CD4-positive, alpha-beta T cell (primary cell): ENCODE data around the gene PLCD1. TPM values are rescaled to one million over a fixed set of nuclear protein-coding genes. Genes with fewer than 3 reads are reported as not detected.
"Not testable (repeated sequence)": the region's sequence is repeated elsewhere in the genome, so short reads cannot be mapped to it uniquely, and the experiment has no call there.

Source experiments
- ATAC-seq: fragments of 200-7000 bp; cut with Tn5 transposase; one replicate; pipeline ENCODE4 v1.10.0; 2022; ENCODE audit warnings: mild to moderate bottlenecking; ENCODE audit not compliant: poor library complexity
- CTCF ChIA-PET: fragments of 350-600 bp; sonication (Branson Sonifier 250); formaldehyde crosslinking; loops from one replicate; lab custom pipeline; 2021; ENCODE audit warnings: antibody characterized with exemption, inconsistent platforms; lab: Charles Lee
- POLR2A ChIA-PET: fragments of 350-600 bp; sonication (Branson Sonifier 250); formaldehyde crosslinking; loops from one replicate; lab custom pipeline; 2021; ENCODE audit warnings: antibody characterized with exemption, inconsistent platforms; lab: Charles Lee
- DNase-seq, 14 experiments: peaks; one replicate each; pipeline ENCODE4 v3.0.0-alpha.2; 2013 to 2020; ENCODE audit warnings: mixed read lengths in 2 of 14
- H3K27ac ChIP-seq, 2 donors: one replicate each; pipeline versions ENCODE4 v1.5.1 to v1.7.0; 2013; ENCODE audit warnings: low read length in 2 of 2, low read depth in 1 of 2, mild to moderate bottlenecking in 1 of 2
- H3K27me3 ChIP-seq, 2 experiments: 1 replicate in 1 of 2; 2 replicates in 1 of 2; pipeline versions ENCODE4 v1.6.1 to v1.7.0; 2013; ENCODE audit warnings: low read length in 2 of 2, control low read depth in 1 of 2, mild to moderate bottlenecking in 1 of 2, moderate library complexity in 1 of 2; ENCODE audit not compliant: insufficient read depth in 2 of 2, control insufficient read depth in 1 of 2
- H3K36me3 ChIP-seq: one replicate; pipeline ENCODE4 v1.6.1; 2013; ENCODE audit warnings: low read length, control low read depth; ENCODE audit not compliant: insufficient read depth
- H3K4me1 ChIP-seq: one replicate; pipeline ENCODE4 v1.6.1; 2013; ENCODE audit warnings: low read length, control low read depth; ENCODE audit not compliant: insufficient read depth
- H3K4me3 ChIP-seq: one replicate; pipeline ENCODE4 v1.5.1; 2013; ENCODE audit warnings: mild to moderate bottlenecking, low read length, moderate library complexity
- H3K9me3 ChIP-seq, 2 experiments: 1 replicate in 1 of 2; 2 replicates in 1 of 2; pipeline versions ENCODE4 v1.6.1 to v1.7.0; 2013; ENCODE audit warnings: low read length in 2 of 2, mild to moderate bottlenecking in 2 of 2, control low read depth in 1 of 2, moderate library complexity in 1 of 2; ENCODE audit not compliant: control insufficient read depth in 1 of 2, insufficient read depth in 1 of 2
- H3K27ac Mint-ChIP-seq: one replicate; pipeline ENCODE4 v1.8.0; 2020; ENCODE audit warnings: mixed read lengths
- H3K27me3 Mint-ChIP-seq: one replicate; pipeline ENCODE4 v1.8.0; 2021; ENCODE audit warnings: mixed read lengths
- H3K36me3 Mint-ChIP-seq: one replicate; pipeline ENCODE4 v1.8.0; 2021; ENCODE audit warnings: low read depth, mixed read lengths
- H3K4me1 Mint-ChIP-seq: one replicate; pipeline ENCODE4 v1.8.0; 2021; ENCODE audit warnings: low read depth, mixed read lengths
- H3K4me3 Mint-ChIP-seq: one replicate; pipeline ENCODE4 v1.8.0; 2020; ENCODE audit warnings: mild to moderate bottlenecking, mixed read lengths
- H3K9me3 Mint-ChIP-seq: one replicate; pipeline ENCODE4 v1.8.0; 2020; ENCODE audit warnings: mixed read lengths
- intact Hi-C, 2 experiments: fragments of 100-400 bp; cut with DNase I in 1 of 2; cut with micrococcal nuclease in 1 of 2; formaldehyde crosslinking; loops; one replicate each; pipeline versions ENCODE4 v1.15.1 to v1.9.0; 2023 to 2025; cut with DNase I, micrococcal nuclease
- total RNA-seq, 174 experiments: library from RNA in 2 of 174; stranded (reverse) in 2 of 174; gene quantifications; one replicate each; pipeline ENCODE4 v1.2.3 and lab custom pipeline; 2021 to 2026
- TF ChIP-seq, protein P1 (sequence below): fragments of 200-600 bp; IDR thresholded peaks from one replicate; pipeline ENCODE4 v1.8.0; 2022; ENCODE audit warnings: antibody characterized with exemption, mild to moderate bottlenecking

Gene PLCD1
- total RNA-seq, 2 experiments from 2014 or later, result 67.0 to 69.8 TPM

DNA sequence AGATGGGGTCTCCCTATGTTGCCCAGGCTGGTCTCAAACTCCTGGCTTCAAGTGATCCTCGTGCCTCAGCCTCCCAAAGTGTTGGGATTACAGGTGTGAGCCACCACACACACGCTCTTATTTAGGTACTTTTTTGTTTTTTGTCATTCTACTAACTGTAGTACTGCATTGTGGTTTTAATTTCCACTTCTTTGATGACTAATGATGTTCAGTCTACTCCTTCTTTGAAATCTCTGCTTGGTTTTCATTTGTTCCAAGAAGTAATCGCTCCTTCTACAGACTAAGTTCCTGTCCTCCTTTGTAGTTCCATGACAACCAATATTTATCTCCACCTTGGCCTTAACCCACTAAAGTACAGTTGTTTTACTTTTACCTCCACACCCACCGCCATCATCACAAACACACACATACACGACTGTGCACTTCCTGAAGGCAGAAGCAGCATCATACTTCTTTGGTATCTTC is 9.0 kb upstream of the PLCD1 start:
- Mint-ChIP-seq H3K36me3 (no peaks in the 10 kb centered on the region), H3K27ac (peak overlapping the region; percentile 91), H3K4me1 (peaks cover 28% of the 10 kb centered on the region), H3K4me3 (peak overlapping the region; percentile 65), H3K27me3 (peaks cover 3% of the 10 kb centered on the region), H3K9me3 (peaks cover 4% of the 10 kb centered on the region)
- ATAC-seq (peak; percentile 53), DNase-seq (peak in 8 of 14 experiments; percentile 27 to 83 (median 44))
- intact Hi-C loops, result loop anchor here in 1 of 2 experiments (2.0 to 5.0 kb wide), 3 partner anchors 34 to 99 kb away; partner anchors contain the start of genes ACAA1 and MYD88
- H3K4me3 ChIP-seq, result peak overlapping the region; percentile 76
- ChIA-PET POLR2A (interaction anchor here (0.8 to 2.0 kb wide), 11 partner anchors 8 to 1368 kb away, joined by 3 to 13 read pairs (median 4); partner anchors contain the start of genes ACAA1, EPM2AIP1, MLH1 and OXSR1), CTCF (interaction anchor here (0.7 to 2.6 kb wide), 4 partner anchors 8 to 100 kb away, joined by 3 to 14 read pairs (median 4); partner anchors contain the start of gene ACAA1)
- no peaks in the 10 kb centered on the region for H3K36me3 ChIP-seq
- H3K27ac ChIP-seq, result peak overlapping the region; percentile 76 to 96
- TF ChIP-seq, protein P1, sequence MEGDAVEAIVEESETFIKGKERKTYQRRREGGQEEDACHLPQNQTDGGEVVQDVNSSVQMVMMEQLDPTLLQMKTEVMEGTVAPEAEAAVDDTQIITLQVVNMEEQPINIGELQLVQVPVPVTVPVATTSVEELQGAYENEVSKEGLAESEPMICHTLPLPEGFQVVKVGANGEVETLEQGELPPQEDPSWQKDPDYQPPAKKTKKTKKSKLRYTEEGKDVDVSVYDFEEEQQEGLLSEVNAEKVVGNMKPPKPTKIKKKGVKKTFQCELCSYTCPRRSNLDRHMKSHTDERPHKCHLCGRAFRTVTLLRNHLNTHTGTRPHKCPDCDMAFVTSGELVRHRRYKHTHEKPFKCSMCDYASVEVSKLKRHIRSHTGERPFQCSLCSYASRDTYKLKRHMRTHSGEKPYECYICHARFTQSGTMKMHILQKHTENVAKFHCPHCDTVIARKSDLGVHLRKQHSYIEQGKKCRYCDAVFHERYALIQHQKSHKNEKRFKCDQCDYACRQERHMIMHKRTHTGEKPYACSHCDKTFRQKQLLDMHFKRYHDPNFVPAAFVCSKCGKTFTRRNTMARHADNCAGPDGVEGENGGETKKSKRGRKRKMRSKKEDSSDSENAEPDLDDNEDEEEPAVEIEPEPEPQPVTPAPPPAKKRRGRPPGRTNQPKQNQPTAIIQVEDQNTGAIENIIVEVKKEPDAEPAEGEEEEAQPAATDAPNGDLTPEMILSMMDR, result no peak
- no peaks in the 10 kb centered on the region for H3K9me3 ChIP-seq
- H3K27me3 ChIP-seq, result no peaks in the 10 kb centered on the region
- H3K4me1 ChIP-seq, result peaks cover 46% of the 10 kb centered on the region

DNA sequence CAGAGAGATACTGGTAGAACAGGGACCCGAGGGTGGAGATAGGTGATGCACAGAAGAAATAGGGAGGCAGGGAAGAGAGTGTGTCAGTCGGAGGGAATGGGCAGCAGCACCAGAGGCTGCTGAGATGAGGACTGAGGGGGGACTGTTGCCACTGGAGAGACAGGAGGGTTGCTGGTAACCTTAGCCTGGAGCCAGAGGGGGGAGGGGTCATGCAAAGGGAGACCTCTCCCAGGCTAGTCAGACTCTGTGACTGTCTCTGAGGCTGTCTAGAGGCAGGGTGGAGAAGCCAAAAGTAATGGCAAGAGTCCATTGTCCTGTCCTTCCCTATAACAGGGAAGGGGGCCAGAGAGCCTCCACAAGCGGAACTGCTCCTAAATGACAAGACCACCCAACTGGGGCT is 7.5 kb upstream of the PLCD1 start:
- peak overlapping the region; percentile 59 for H3K27ac Mint-ChIP-seq

DNA sequence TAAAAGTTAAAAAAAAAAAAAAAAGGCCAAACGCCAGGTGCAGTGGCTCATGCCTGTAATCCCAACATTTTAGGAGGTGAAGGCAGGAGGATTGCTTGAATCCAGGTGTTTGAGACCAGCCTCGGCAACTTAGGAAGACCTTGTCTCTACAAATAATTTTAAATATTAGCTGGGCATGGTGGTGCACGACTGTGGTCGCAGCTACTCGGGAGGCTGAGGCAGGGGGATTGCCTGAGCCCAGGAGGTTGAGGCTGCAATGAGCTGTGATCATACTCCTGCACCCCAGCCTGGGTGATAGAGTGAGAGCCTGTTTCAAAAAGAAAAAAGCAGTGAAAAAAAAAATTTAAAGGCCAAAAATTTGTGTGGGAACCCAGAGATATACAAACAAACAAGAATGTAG is 6.8 kb upstream of the PLCD1 start:
- peaks cover 3 to 4% of the 10 kb centered on the region in 2 experiments for H3K27me3 ChIP-seq
- Mint-ChIP-seq H3K27ac (peak overlapping the region; percentile 59), H3K36me3 (no peaks in the 10 kb centered on the region), H3K9me3 (peaks cover 4% of the 10 kb centered on the region), H3K4me3 (no peak overlapping the region), H3K4me1 (peaks cover 29% of the 10 kb centered on the region), H3K27me3 (peaks cover 6% of the 10 kb centered on the region)
- no peak overlapping the region for H3K4me3 ChIP-seq
- CTCF ChIA-PET, result no interaction called here
- ATAC-seq, result no peak
- no peaks in the 10 kb centered on the region for H3K36me3 ChIP-seq
- POLR2A ChIA-PET, result no interaction called here
- H3K4me1 ChIP-seq, result peaks cover 61% of the 10 kb centered on the region
- no peaks in the 10 kb centered on the region for H3K9me3 ChIP-seq
- no peak overlapping the region for H3K27ac ChIP-seq
- DNase-seq, result no peak
- intact Hi-C loops, result loop anchor here in 1 of 2 experiments (5.0 kb wide), 1 partner anchor 101 kb away; the partner anchor contains the start of genes ACAA1 and MYD88
- TF ChIP-seq, protein P1, result no peak

More for the DNA sequence above, 7.5 kb upstream of the PLCD1 start:
- H3K4me1 ChIP-seq, result peaks cover 55% of the 10 kb centered on the region
- peaks cover 4% of the 10 kb centered on the region for H3K9me3 Mint-ChIP-seq
- peak overlapping the region in 1 of 2 donors; percentile 96 for H3K27ac ChIP-seq
- no peaks in the 10 kb centered on the region for H3K36me3 Mint-ChIP-seq
- TF ChIP-seq, protein P1, result no peak
- no peaks in the 10 kb centered on the region for H3K36me3 ChIP-seq
- H3K27me3 ChIP-seq, result peaks cover 2 to 3% of the 10 kb centered on the region in 2 experiments
- peaks cover 6% of the 10 kb centered on the region for H3K27me3 Mint-ChIP-seq
- H3K4me3 ChIP-seq, result no peak overlapping the region
- ChIA-PET POLR2A (no interaction called here), CTCF (no interaction called here)
- intact Hi-C loops, result loop anchor here in 1 of 2 experiments (5.0 kb wide), 1 partner anchor 100 kb away; the partner anchor contains the start of genes ACAA1 and MYD88
- no peak for DNase-seq
- H3K9me3 ChIP-seq, result no peaks in the 10 kb centered on the region
- no peak overlapping the region for H3K4me3 Mint-ChIP-seq
- peaks cover 28% of the 10 kb centered on the region for H3K4me1 Mint-ChIP-seq
- ATAC-seq, result no peak

DNA sequence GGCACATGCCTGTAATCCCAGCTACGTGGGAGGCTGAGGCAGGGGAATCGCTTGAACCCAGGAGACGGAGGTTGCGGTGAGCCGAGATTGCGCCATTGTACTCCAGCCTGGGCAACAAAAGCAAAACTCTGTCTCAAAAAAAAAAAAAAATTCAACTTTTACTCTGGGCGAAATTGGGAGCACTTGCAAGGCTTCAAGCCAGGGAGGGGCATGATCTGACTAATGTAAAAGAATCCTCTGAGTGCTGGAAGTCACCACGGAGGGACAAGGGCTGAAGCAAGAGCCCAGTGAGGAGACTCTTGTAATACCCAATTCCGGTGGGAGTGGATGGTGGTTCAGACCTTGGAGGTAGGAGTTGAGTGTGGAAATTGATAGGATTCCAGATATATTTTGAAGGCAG is 4.9 kb upstream of the PLCD1 start:
- POLR2A ChIA-PET, H3K36me3 Mint-ChIP-seq, H3K27me3 ChIP-seq, ATAC-seq, H3K4me3 Mint-ChIP-seq, H3K27ac ChIP-seq, H3K9me3 Mint-ChIP-seq, H3K27ac Mint-ChIP-seq, DNase-seq, H3K4me3 ChIP-seq, H3K9me3 ChIP-seq, intact Hi-C loops, H3K36me3 ChIP-seq: not testable (repeated sequence)
- peaks cover 22% of the 10 kb centered on the region for H3K4me1 Mint-ChIP-seq
- H3K27me3 Mint-ChIP-seq, result peaks cover 13% of the 10 kb centered on the region
- peaks cover 66% of the 10 kb centered on the region for H3K4me1 ChIP-seq
- CTCF ChIA-PET, result interaction anchor here (1.5 kb wide), 1 partner anchor 38 kb away, joined by 6 read pairs; no protein-coding TSS in a partner anchor

DNA sequence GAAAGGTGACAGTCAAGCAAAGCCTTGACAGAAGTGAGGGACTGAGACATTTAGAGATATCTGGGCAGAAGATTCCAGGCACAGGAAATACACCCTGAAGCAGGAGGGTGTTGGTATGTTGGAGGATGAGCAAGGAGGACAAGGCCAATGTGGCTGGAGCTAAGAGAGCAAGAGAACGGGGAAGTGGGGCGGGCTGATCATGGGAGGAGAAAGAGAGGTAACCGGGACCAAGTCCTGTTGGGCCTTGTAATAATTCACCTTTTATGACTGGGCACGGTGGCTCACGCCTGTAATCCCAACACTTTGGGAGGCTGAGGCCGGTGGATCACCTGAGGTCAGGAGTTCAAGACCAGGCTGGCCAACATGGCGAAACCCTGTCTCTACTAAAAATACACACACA is 4.1 kb upstream of the PLCD1 start:
- H3K27ac ChIP-seq, H3K4me3 ChIP-seq, H3K9me3 ChIP-seq, H3K4me3 Mint-ChIP-seq, H3K36me3 Mint-ChIP-seq, POLR2A ChIA-PET, H3K27ac Mint-ChIP-seq, H3K36me3 ChIP-seq, intact Hi-C loops, ATAC-seq, CTCF ChIA-PET, H3K9me3 Mint-ChIP-seq, DNase-seq: not testable (repeated sequence)
- peaks cover 66% of the 10 kb centered on the region for H3K4me1 ChIP-seq
- Mint-ChIP-seq H3K4me1 (peaks cover 17% of the 10 kb centered on the region), H3K27me3 (peaks cover 13% of the 10 kb centered on the region)
- H3K27me3 ChIP-seq, result peaks cover 4 to 12% of the 10 kb centered on the region in 2 experiments
